Kidney (tissue), 14 donors: ENCODE measurements around the gene EPB41L3. TPM values are rescaled to one million over a fixed set of nuclear protein-coding genes. Genes with fewer than 3 reads are reported as not detected.

Experiments
- DNase-seq, 5 donors: peaks; one replicate each; pipeline ENCODE4 v3.0.0-alpha.2; 2013 to 2020
- FAIRE-seq: peaks from 2 replicates; lab custom pipeline; 2012; peaks lifted over from hg19 to GRCh38; lab: Jason Lieb, UNC
- H3K27ac ChIP-seq, 2 donors: one replicate each; pipeline ENCODE4 v1.7.0; 2013; ENCODE audit warnings: low read depth in 2 of 2, low read length in 2 of 2, inconsistent platforms in 1 of 2
- H3K27me3 ChIP-seq: one replicate; pipeline ENCODE4 v1.7.1; 2013; ENCODE audit warnings: low read length, inconsistent platforms; ENCODE audit not compliant: control insufficient read depth, insufficient read depth
- H3K36me3 ChIP-seq, 3 donors: one replicate each; pipeline versions ENCODE4 v1.7.0 to v1.7.1; 2013; ENCODE audit warnings: low read length in 3 of 3, control low read depth in 1 of 3, inconsistent platforms in 1 of 3; ENCODE audit not compliant: insufficient read depth in 3 of 3, control insufficient read depth in 2 of 3
- H3K4me1 ChIP-seq, 3 donors: one replicate each; pipeline versions ENCODE4 v1.7.0 to v1.7.1; 2013; ENCODE audit warnings: low read length in 3 of 3, inconsistent platforms in 1 of 3, low read depth in 1 of 3; ENCODE audit not compliant: control insufficient read depth in 2 of 3, insufficient read depth in 2 of 3
- H3K4me3 ChIP-seq, 3 donors: one replicate each; pipeline versions ENCODE4 v1.7.0 to v1.8.1; 2013; ENCODE audit warnings: low read length in 3 of 3, control low read depth in 1 of 3, inconsistent platforms in 1 of 3
- H3K9ac ChIP-seq, 3 donors: one replicate each; pipeline versions ENCODE4 v1.7.0 to v1.7.1; 2013; ENCODE audit warnings: low read length in 3 of 3, control low read depth in 1 of 3, inconsistent platforms in 1 of 3
- H3K9me3 ChIP-seq, 3 donors: one replicate each; pipeline versions ENCODE4 v1.7.0 to v1.7.1; 2013; ENCODE audit warnings: low read length in 3 of 3, control low read depth in 1 of 3, inconsistent platforms in 1 of 3; ENCODE audit not compliant: control insufficient read depth in 2 of 3, insufficient read depth in 1 of 3
- intact Hi-C: fragments of 100-400 bp; cut with DNase I; formaldehyde crosslinking; loops from one replicate; pipeline ENCODE4 v1.11.1; 2022
- polyA plus RNA-seq: library from polyadenylated mRNA; stranded (reverse); fragments of 350-450 nt; fragmentation: Illumina TruSeq; extraction: RNeasy Lipid Tissue Mini Kit (QIAGEN cat#74804); gene quantifications from one replicate; pipeline ENCODE4 v1.2.3, GENCODE V29; 2014; ENCODE audit warnings: low read depth, low replicate concordance; ENCODE audit not compliant: insufficient read depth
- total RNA-seq: library from RNA; stranded (reverse); fragmentation: NEBNext Ultra II Directional; extraction: Animal tissue kit (Norgen Biotek cat#: 25700); gene quantifications from one replicate; pipeline ENCODE4 v1.2.1, GENCODE V29; 2021
- TF ChIP-seq, protein P1 (sequence below): IDR thresholded peaks from 3 replicates; pipeline ENCODE4 v1.5.1; 2012; ENCODE audit warnings: mild to moderate bottlenecking, moderate library complexity, borderline replicate concordance; ENCODE audit not compliant: insufficient read depth; ENCODE audit errors: extremely low read depth
- donor health status: control.
- donor health status: control.
- donor health status: control.
- donor health status: control.
- donor health status: control.
- donor health status: DM: yes; HTN: yes; CAD: no.
- donor health status: Normal renal cell carcinoma (clear cell type).

EPB41L3 gene
- total and polyA plus RNA-seq, 2 donors from 2014 or later: 35.3 to 44.6 TPM

DNA sequence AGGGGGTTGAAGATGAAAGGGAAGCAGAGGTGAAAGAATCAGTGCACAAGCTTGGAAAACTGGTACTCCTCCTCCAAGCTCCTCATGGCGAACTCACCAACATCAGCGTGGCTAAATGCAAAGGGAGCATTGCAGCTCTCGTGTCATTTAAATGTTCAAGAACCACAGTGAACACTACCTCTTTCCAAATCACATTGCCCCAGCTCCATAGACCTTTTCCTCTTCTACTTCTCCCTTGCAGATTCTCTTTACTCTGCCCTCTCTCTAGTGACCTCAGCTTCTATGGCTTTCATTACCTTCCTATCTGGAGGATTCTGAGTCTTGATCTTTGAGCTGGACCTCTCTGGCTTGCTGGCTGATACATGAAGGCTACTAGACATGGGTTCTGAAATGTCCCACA, 14.3 kb downstream of the EPB41L3 start:
- no peak overlapping the region for H3K9ac ChIP-seq
- DNase-seq: no peak
- no peak for FAIRE-seq

DNA sequence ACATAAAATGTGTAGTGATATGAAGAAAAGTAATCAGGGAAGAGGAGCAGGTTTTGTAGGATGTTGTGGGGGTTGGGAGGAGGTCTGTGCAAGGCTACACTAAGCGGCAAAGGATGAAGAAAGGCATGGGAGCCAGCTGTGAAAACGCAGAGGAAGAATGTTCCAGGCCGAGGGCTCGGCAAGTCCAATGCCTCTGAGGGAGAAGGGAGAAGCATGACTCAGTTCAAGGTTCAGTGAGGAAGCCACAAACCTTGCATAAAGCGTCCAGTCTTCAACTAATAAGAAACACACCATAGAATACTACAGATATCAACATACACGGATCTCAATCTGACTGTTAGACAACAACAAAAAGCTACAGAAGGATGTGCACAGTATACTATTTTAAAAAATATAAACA, 16.2 kb downstream of the EPB41L3 start:
- intact Hi-C loops: no loop called here
- TF ChIP-seq, protein P1, sequence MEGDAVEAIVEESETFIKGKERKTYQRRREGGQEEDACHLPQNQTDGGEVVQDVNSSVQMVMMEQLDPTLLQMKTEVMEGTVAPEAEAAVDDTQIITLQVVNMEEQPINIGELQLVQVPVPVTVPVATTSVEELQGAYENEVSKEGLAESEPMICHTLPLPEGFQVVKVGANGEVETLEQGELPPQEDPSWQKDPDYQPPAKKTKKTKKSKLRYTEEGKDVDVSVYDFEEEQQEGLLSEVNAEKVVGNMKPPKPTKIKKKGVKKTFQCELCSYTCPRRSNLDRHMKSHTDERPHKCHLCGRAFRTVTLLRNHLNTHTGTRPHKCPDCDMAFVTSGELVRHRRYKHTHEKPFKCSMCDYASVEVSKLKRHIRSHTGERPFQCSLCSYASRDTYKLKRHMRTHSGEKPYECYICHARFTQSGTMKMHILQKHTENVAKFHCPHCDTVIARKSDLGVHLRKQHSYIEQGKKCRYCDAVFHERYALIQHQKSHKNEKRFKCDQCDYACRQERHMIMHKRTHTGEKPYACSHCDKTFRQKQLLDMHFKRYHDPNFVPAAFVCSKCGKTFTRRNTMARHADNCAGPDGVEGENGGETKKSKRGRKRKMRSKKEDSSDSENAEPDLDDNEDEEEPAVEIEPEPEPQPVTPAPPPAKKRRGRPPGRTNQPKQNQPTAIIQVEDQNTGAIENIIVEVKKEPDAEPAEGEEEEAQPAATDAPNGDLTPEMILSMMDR: no peak
- Histone ChIP-seq H3K9me3 (no peaks in the 10 kb centered on the region), H3K4me1 (no peaks in the 10 kb centered on the region), H3K9ac (no peak overlapping the region), H3K27ac (no peak overlapping the region), H3K4me3 (no peak overlapping the region), H3K36me3 (no peaks in the 10 kb centered on the region), H3K27me3 (no peaks in the 10 kb centered on the region)
- no peak for FAIRE-seq
- peak in 2 of 5 donors; percentile 41 to 51 for DNase-seq

More for the DNA sequence above, 14.3 kb downstream of the EPB41L3 start:
- H3K4me3 ChIP-seq: no peak overlapping the region
- no peaks in the 10 kb centered on the region for H3K36me3 ChIP-seq
- intact Hi-C loops: no loop called here
- H3K9me3 ChIP-seq: no peaks in the 10 kb centered on the region
- H3K4me1 ChIP-seq: no peaks in the 10 kb centered on the region
- TF ChIP-seq, protein P1: no peak
- no peaks in the 10 kb centered on the region for H3K27me3 ChIP-seq
- H3K27ac ChIP-seq: no peak overlapping the region

DNA sequence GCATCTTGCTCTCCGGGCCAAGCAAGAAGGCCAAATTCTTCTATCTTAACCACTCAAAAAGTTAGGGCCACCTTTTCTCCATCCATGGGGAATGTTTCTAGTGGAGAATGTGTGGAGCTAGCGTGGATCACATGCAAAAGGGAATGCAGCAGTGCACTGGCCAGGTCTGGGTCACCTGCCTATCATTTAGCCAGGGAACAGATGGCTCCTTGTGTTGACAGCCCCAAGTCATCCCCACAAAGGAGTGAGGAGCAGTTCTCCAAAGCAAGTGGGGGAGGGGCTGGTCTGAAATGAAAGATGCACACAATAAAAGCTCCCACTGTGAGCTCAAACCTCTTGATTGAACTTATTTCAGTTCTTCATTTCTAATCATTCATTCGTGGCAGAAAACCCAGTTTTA, 19.1 kb downstream of the EPB41L3 start:
- H3K4me1 ChIP-seq: no peaks in the 10 kb centered on the region
- no peak overlapping the region for H3K9ac ChIP-seq
- intact Hi-C loops: no loop called here
- no peaks in the 10 kb centered on the region for H3K27me3 ChIP-seq
- DNase-seq (no peak), FAIRE-seq (no peak)
- no peaks in the 10 kb centered on the region for H3K9me3 ChIP-seq
- TF ChIP-seq, protein P1: no peak
- H3K4me3 ChIP-seq: no peak overlapping the region
- H3K27ac ChIP-seq: no peak overlapping the region
- no peaks in the 10 kb centered on the region for H3K36me3 ChIP-seq

DNA sequence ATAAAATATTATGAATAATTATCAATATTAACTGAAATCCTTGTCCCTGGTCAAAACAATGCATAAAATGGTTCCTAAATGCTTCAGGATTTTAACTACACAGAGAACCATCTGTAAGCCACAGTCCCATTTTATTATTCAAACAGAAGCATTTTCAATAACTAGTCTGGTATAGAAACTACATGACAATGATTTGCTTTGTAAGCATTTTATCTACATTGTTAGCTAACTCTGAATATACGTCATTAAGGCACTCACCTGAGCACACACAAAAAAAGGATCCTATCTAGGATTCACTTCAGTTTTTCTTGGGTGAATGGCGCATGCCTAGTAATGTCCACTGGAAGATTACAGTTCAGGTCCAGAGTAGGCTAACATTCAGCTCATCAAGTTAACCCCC, 22.8 kb downstream of the EPB41L3 start:
- TF ChIP-seq, protein P1: no peak
- Histone ChIP-seq H3K36me3 (no peaks in the 10 kb centered on the region), H3K27me3 (no peaks in the 10 kb centered on the region), H3K9ac (no peak overlapping the region), H3K4me1 (no peaks in the 10 kb centered on the region), H3K9me3 (no peaks in the 10 kb centered on the region), H3K4me3 (no peak overlapping the region), H3K27ac (no peak overlapping the region)
- intact Hi-C loops: no loop called here
- no peak for FAIRE-seq
- DNase-seq: no peak
